Glomerular visceral epithelial cell (primary cell): Measurements from ENCODE around the gene GARIN3.
"Not testable (repeated sequence)": the region's sequence is repeated elsewhere in the genome, so short reads cannot be mapped to it uniquely, and the experiment has no call there.

Experiments
- DNase-seq: peaks from one replicate; pipeline ENCODE4 v3.0.0-alpha.2; 2016; ENCODE audit errors: extremely low spot score

Gene GARIN3

DNA sequence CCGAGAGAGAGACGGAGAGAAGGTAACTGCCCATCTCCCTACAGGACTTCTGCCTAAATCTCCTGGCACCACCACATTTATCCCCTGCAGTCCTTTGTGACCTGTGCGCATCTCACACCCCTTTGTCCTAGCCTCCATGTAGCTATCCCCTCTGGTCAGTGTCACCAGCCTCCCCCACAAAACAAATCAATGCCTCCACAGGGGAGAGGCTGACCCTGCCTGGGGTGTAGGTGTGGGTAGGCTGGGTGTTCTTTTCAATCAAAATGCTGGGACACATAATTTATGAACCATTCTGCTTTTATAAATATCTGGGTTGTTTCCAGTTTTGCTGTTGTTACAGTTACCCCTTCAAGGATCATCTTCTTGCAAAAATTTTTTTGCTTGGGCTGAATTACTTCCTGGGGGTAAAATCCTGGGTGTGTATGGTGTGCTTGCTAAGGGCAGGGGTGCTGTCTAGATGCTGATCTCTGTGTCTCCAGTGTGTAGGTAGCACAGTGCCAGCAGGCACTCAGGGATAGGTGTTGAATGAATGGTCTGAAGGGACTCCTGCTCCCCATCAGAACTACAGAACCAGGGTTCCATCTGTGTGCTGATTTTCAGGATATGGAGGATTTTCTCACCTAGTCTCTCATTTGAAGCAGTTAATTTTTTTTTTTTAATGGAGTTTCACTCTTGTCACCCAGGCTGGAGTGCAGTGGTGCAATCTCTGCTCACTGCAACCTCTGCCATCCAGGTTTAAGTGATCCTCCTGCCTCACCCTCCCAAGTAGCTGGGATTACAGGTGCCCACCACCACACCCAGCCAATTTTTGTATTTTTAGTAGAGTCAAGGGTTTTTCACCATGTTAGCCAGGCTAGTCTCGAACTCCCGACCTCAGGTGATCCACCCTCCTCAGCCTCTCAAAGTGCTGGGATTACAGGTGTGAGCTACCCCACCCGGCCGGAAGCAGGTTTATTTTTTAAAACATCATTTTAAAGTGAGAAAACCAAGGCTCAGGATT is at the start of gene GARIN3:
Gene GARIN3, minus strand, starts transcription at position 51 of the 1,000 bp plus-strand sequence. CDS start 96 bp downstream, outside the sequence.
- no peak for DNase-seq

DNA sequence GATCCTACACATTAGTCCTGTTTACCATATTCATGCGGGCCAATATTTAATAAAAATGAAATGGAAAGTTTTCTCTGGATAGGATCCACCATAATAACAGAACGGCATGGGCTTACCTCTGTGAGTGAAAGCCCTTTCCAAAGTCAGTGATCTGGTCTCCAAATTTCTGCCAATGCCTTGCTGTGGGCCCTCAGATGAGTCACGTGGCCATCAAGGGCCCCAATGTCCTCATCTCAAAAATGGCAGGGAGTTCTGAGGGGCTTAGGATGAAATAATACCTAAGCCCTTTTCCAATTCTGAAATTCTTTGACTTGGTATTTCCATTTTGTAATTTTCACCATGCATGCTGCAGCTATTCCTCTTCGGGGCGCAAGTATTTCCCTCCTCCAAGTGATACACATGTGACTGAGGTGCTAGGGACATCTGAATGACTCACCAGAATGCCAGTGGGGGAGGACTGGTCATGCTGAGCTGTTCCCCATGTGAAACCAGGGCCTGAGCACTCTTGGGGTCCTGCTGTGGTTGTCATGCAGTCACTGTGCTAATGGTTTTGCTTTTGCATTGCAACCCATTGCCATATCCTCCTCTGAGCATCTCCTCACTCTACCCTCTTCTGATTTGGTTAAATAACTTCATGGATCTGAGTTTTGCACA is 49.6 kb upstream of the GARIN3 start:
- peak; percentile 48 for DNase-seq

DNA sequence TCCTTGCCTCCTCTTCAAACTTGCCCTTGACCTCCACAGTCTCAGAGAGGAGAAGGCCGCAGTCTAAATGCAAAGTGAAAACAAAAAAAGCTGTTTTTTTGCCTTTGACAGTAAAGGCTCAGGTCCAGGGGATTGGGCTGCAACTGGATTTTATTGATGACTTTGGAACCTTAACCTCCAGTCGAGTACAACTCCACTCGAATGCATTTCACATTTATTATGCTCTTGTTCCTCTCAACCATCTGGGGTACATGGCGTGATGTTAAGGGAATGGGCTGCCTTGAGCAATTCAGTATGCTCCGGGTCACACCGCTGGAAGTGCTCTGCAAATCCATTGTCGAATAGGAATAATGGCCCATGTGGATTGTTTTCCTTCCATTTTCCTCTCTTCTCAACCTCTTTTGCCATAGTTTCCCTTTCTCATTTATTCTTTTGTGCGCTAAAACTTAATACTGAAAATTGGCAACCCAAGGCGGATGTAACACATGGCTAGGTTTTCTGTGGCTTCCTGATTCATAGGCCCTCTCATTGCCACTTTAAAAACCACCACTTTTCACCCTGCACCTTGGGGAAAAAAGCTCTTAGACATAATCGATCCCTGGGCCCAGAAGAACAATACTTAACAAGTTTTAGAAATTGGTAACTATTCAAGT is 48.9 kb upstream of the GARIN3 start:
- DNase-seq = peak; percentile 18

DNA sequence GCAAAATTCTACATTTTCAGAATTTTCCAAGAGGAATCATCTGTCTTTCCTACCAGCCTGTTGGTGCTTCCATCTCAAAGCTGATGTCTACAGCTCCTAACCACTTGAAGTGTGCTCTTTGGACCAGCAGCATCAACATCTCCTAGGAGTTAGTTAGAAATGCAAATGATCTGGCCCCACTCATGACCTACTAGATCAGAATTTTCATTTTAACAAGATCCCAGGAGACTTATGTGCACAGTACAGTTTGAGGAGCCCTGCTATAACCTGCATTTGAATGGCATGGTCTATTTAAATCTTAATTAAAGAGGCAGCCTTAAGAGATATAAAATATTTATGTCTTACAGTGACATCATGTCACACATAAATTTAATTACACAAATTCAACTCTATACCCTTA is 48.4 kb upstream of the GARIN3 start:
- DNase-seq = no peak

DNA sequence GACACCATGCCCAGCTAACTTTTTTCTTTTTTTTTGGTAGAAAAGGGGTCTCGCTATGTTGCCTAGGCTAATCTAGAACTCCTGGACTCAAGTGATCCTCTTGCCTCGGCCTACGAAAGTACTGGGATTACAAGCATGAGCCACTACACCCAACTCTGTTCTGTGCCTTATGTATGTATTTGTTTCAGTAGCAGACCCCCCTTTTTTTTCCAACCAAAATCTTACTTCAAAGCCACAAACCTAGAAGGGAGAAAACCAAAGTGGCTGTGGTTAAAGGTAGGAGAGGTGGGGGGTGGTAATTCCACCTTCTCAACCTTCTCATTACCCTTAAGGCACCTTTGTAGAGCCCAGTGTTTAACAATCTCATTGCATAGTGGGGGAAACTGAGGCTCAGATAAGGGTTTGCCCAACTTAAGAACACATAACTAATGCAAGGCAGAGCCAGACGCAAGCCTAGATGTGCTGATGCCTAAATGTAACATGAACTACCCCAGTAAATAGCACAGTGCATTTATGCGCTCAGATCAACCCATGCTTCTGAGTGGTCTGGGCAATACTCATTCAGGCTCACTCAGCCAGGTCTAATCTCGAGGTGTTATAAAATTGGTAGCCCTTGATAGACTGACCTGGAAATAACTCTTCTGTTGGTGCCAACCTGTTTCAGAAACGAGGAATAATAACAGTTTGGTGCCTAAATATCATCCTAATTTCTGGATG is 47.6 kb upstream of the GARIN3 start:
- DNase-seq = no peak

DNA sequence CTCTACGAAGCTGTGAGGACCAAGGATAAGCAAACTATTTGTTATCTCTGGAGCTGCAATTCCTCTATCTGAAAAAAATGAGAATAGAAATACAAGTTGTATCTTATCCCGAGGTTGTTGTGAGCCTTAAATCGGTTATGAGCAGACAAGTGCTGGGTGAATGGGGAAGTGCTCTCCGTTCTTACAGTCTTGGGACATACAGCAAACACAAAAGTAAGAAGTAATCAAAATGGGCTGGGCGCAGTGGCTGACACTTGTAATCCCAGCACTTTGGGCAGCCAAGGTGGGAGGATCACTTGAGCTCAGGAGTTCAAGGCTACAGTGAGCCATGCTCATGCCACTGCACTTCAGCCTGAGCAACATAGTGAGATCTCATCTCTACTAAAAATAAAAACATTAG is 46.2 kb upstream of the GARIN3 start:
- no peak for DNase-seq

DNA sequence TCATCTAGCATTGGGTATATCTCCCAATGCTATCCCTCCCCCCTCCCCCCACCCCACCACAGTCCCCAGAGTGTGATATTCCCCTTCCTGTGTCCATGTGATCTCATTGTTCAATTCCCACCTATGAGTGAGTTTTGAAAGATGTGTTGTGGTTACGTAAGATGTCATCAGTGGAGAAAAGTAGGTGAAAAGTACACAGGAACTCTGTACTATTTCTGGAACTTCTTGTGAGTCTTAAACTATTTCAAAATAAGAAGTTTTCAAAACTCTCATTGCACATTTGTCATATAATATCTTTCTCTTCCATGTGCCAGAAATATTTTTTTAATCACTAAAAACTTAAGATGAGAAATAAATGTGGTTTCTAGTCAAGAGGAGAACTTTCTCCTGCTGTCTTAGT is 44.6 kb upstream of the GARIN3 start:
- DNase-seq = not testable (repeated sequence)

DNA sequence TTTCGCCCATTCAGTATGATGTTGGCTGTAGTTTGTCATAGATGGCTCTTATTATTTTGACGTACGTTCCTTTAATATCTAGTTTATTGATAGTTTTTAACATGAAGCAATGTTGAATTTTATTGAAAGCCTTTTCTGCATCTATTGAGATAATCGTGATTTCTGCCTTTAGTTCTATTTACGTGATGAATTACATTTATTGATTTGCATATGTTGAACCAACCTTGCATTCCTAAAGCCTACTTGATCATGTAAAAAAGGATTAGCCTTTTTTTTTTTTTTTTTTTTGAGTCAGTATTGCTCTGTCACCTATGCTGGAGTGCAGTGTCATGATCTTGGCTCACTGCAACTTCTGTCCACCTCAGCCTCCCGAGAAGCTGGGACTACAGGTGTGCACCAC is 39.6 kb upstream of the GARIN3 start:
- no peak for DNase-seq

DNA sequence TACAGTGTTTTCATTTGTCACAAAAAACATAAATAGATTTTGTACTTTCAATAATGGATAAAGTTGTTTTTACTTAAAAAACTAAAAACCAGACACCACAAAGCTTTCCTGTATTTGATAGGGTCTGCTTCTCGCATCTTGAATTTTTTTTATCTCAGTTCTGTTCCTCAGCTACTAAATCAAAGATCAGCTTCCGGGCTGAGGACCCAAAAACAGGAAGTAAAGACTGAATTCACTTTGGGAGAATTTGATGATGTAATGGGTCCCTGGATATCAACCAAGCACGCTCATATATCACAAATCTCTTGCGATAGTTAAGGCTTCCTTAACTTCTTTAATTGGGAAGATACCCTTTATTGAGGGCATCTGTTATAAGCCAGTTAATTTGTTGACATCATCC is 38.7 kb upstream of the GARIN3 start:
- DNase-seq = no peak

DNA sequence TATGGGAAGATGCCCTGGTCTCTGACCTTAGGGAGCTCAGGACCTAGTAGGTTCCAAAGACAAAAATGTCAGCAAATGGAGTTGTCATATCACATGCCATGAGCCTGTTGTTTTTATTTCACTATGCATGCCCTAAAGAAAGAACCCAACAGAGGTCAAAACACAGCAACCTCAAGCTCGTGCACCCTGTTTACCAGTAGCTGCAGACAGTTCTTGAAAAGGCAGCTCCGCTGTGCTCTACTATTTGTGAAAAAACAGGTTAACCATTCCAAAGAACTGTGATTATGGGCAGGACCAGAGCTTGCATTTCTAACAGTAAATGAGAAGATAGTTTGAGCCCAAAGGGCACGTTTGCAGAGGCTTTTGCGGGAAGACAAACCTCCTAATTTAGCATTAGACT is 37.4 kb upstream of the GARIN3 start:
- no peak for DNase-seq

DNA sequence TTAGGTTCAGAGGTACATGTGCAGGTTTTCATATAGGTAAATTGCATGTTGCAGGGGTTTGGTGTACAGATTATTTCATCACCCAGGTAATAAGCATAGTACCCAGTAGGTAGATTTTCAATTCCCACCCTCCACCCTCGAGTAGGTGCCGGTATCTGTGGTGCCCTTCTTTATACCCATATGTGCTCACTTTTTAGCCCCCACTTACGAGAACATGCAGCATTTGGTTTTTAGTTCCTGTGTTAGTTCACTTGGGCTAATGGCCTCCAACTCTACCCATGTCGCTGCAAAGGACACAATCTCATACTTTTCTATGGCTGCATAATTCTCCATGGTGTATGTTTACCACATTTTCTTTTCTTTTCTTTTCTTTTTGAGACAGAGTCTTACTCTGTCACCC is 35.8 kb upstream of the GARIN3 start:
- no peak for DNase-seq

DNA sequence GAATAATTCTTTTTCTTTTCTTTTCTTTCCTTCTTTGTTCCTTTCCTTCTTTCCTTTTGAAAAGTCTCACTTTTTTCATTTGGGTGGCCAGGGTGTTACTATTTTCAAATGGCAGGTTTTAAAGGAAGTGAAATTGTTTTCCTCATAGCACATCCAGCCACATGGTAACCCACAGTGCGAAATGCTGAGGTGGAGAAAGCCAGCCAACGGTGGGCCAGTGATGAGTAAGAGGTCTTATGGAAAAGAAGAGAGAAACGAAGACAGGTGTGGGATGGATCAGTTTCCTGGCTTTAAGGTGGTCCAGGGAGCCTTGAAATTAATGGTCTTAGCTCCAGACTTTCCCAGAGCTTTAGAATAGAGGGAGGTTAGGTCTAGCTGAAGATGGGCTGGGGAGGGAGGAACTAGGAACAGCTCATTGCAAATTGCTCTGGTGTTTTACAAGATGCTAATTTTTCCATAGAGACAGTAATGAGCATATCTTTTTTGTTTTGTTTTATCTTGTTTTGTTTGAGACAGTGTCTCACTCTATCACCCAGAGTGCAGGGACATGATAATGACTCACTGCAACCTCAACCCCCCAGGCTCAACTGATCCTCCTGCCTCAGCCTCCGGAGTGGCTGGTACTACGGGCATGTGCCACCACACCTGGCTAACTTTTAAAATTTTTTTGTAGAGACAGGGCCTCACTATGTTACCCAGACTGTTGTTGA is 32.4 kb upstream of the GARIN3 start:
- no peak for DNase-seq

DNA sequence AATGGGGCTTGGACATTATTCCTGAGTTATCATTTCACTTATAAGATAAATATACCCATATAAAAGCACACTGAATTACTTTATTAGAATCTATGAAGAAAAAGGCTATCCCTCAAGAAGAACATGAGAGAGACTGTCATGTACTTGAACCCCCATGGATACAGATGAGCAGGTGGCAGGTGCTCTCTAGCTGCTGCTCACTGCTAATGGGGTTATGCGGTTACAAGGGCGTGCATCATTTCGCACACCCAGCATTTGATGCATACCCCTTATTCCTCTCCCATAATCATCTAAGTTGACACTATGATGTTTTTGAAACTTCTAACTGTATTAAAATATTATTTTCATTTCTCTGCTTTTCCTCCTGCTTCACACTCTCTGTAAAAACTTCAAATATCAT is 31.0 kb upstream of the GARIN3 start:
- DNase-seq = no peak

DNA sequence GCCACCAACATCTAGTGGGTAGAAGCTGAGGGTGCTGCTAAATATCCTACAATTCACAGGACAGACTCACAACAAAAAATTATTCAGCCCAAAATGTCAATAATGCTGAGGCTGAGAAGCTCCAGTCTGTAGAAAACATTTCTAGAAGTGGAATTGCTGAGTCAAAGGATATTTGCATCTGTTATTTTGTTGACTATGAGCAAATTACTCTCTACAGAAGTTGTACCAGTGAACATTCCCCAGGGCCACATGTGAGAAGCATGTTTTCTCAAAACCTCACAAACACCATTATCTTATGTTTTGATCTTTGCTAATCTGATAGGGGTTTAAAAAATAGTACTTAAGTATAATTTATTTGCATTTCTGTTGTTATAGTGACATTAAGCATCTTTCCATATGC is 30.0 kb upstream of the GARIN3 start:
- DNase-seq = no peak

DNA sequence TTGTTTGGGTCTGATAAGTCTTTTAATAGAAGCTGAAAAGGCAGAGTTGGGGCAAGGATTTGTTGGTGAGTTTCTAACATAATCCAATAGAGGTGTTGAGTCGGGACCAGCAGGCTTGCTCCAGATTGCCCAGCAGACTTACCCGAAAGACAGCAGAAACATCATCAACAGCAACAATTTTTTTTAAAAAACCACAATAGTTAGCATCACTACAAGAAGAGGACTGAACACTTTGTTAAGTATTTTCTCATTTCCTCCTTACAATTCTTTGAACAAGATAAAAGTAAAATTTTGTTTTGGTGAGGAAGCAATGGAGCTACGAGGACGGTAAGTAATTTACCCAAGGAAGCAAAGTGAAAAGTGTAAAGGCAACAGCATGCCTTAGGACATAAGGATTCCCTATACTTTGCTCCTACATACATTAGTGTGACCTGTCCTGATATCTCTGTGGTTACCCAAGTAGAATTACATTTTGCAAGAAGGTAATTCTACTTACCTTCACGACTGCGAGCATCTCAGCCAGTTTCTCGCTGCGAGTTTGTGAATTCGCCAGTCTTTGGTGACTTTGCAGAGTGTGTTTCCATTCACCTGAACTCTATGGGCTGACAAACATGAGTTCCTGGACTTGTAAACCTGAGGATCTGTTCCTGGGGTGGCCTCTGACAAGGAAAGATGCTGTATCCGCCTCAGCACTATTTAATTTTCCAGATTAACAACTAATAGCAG is 27.8 kb upstream of the GARIN3 start:
- no peak for DNase-seq

DNA sequence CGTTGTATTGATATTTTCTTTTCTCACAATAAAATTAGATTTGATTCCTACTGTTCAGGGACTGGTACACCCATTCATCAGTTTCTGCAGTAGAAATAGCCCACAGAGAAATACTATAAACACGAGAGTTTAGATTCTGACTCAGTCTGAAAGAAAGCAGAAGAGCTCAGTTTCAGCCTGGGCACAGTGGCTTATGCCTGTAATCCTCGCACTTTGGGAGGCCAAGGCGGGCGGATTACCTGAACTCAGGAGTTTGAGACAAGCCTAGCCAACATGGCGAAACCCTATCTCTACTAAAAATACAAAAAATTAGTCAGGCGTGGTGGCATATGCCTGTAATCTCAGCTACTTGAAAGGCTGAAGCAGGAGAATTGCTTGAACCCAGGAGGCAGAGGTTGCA is 23.2 kb upstream of the GARIN3 start:
- no peak for DNase-seq

DNA sequence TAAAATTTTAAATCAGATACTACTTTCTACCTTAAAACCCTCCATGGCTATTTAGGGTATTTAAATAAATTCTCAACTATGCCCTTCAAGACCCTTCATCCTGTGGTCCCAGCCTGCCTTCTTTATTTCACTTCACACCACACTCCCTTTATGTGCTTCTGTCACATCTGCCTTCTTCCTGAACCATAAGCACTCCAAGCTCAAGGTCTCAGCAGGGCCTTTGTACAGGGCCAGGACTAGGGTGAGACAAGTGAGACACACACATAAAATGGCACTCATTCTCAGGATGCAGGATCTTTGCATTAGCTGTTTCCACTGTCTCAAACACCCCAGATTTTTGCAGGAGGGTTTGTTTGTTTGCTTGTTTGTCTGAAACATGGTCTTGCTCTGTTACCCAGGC is 22.2 kb upstream of the GARIN3 start:
- DNase-seq = no peak

DNA sequence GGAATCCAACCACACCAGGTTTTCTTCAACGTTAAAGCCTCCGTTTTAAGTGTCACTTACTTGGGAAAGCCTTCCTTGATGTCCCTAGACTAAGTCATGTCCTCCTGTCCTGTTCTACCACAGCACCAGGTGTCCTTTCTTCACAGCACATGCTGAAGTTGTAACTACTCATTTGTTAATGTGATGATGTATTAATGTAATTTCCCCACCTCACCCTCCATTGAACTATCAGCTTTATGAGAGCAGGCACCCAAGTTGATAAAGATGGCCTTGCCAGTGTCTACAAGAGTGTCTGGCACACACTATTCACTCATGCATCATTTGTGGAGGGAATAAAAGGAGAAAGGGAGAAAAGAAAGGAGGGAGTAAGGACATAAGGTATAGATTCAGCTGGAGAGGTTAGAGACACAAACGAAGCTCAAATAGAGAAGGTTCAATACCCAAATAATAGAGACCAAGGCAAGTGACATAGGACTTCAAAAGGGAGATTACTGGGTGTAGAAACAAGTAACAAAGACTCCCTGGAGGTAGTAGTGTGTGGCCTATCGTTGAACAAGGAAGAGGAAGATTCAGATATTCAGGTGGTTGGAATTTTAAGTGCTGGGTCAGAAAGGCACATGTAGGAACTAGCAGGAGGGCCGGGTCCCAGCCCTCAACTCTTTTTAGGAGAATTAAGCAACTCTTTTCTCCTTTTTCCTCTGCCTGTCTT is 21.1 kb upstream of the GARIN3 start:
- no peak for DNase-seq

DNA sequence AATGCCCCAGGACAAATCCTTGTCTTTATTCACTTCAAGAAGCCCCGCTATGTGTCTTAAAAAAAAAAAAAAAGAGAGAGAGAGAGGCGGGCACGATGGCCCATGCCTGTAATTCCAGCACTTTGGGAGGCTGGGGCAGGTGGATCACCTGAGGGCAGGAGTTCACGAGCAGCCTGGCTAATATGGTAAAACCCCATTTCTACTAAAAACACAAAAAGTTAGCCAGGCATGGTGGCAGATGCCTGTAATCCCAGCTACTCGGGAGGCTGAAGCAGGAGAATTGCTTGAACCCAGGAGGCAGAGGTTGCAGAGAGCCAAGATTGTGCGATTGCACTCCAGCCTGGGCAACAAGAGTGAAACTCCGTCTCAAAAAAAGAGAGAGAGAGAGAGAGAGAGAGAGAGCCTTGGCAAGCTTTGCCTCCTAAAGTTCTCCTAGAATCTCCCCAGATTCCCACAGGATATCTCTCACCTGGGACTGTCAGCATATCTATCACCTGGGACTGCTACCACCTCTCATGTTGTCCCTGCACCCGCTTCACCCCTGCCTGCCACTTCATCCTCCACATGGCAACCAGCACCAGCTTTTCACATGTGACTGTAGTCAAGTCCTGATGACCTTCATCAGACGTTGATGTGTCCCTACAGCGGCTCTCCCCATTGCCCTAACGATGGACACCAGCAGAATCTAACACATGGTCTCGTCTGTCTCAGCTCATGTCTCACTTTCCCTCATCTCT is 20.4 kb upstream of the GARIN3 start:
- no peak for DNase-seq
